HG02588 (cell line): ENCODE measurements around the gene ELOA.
"Not testable (repeated sequence)": the region's sequence is repeated elsewhere in the genome, so short reads cannot be mapped to it uniquely, and the experiment has no call there.

Experiments used
- ATAC-seq: cut with Tn5 transposase; IDR thresholded peaks from one replicate; pipeline ENCODE4 v1.9.1; 2021; ENCODE audit warnings: mild to moderate bottlenecking, moderate library complexity; ENCODE audit not compliant: unreplicated experiment

ELOA gene

DNA sequence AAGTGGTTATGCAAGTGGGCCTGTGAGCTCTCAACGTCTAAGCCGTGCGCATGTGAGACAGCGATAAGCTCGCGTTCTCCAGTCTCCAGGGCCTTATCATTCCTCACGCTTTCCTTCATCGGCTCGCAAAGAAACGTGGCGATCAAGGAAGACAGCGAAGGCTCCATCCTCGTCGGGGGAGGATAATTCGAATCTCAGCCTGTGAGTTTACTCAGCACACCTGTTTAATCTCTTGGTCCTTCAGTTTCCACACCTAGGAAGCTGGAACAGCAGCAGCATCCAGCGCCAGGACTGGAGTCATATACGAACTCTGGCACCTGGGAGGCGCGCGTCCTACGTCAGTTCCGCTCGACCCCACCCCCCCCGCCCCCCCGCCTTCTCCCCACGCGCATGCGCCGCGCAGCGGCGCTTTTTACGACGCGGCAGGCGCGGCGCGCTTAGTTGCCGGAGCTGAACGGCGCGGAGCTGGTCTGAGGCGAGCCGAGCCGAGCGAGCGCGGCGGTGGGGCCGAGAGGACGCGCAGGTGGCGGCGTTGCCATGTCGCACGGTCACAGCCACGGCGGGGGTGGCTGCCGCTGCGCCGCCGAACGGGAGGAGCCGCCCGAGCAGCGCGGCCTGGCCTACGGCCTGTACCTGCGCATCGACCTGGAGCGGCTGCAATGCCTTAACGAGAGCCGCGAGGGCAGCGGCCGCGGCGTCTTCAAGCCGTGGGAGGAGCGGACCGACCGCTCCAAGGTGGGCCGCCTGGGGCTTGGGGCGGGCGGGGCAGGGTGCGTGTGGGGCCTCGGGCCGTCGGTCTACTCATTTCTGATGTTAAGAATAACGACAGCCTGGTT, 34.9 kb downstream of the ELOA start, which contains the start of gene PITHD1:
TSS of gene PITHD1 (plus strand) at position 440 of the 836 bp plus-strand sequence. CDS start at position 538, 98 bp downstream.
- ATAC-seq: peak; percentile 74

DNA sequence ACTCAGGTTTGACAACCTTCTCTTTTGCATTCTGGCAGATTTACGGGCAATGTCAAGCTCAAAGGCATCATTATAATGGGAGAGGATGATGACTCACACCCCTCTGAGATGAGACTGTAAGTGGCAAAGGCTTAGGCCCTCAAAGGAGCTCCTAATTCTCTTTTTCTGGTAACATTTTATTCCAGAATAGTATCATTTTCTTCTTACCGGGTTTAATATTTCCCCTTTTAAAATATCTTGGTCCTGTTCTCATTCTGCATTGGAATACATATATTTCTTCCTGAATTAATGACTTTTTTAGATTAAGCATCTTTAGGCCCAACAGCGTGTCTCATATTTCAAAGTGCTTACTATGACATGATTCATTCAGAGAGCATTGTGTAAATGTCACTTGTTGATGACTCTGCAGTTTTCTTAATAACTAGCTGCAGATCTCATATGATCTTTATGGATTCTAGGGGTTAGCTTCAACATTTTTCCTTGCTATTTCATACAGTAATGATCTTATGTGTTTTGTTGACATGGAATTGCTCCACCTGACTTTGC, 36.6 kb downstream of the ELOA start:
- ATAC-seq: no peak

DNA sequence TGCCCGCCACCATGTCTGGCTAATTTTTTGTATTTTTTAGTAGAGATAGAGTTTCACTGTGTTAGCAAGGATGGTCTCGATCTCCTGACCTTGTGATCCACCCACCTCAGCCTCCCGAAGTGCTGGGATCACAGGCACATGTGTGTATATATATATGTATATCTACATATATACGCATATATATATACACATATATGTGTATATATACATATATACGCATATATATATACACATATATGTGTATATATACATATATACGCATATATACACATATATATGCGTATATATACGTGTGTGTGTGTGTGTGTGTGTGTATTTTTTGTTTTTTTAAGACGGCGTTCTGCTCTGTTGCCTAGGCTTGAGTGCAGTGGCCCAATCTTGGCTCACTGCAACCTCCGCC, 39.9 kb downstream of the ELOA start:
- ATAC-seq: not testable (repeated sequence)

DNA sequence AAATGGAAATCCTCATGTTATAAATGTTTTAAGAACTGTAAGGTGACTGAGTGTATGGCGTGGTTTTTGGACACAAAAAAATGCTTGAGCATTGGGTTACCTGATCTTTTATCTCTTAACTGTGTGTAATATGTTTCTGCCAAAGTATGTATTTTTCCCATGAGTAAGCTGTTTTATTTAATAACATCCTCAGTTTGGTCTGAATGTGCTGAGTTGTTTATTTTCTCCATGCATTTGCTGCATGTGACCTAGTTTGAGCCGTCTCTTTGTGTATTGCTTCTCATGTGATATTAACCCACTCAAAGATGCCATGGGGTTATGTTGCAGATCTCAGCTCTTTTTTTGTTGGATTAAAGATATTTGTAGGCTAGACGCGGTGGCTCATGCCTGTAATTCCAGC, 41.6 kb downstream of the ELOA start:
- no peak for ATAC-seq

DNA sequence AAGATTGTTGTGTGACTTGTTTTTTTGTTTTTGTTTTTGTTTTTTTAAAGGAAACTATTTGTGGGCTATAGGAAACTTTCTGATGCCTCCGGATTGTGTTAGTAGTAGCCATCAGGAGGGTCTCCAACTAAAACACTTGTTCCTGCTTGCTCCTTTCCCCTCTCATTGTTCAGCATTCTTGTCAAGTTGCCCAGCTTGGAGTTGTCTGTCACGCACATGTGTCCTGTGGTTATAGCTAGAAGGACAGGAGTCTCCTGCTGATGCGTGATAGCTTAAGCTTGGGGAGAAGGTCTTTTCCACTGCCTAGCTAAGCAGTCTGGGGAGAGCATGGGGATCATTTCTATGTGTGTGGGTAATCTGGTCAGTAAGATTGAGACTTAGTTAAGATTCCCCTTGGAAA, 44.4 kb downstream of the ELOA start:
- no peak for ATAC-seq

DNA sequence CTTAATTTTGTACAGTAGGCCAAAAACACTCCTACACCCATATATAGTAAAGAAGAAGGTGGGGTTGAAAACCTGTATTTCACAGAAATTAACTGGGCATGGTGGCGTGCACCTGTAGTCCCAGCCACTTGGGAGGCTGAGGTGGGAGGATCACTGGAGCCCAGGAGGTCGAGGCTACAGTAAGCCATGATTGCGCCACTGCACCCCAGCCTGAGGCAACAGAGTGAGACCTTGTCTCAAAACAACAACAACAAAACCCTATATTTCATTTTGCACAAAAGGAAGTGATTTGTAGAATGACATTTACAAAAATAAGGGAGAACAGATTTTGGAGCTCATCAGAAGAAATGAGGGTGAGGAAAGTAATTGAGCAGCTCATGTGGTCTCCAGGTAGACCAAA, 45.4 kb downstream of the ELOA start:
- no peak for ATAC-seq

DNA sequence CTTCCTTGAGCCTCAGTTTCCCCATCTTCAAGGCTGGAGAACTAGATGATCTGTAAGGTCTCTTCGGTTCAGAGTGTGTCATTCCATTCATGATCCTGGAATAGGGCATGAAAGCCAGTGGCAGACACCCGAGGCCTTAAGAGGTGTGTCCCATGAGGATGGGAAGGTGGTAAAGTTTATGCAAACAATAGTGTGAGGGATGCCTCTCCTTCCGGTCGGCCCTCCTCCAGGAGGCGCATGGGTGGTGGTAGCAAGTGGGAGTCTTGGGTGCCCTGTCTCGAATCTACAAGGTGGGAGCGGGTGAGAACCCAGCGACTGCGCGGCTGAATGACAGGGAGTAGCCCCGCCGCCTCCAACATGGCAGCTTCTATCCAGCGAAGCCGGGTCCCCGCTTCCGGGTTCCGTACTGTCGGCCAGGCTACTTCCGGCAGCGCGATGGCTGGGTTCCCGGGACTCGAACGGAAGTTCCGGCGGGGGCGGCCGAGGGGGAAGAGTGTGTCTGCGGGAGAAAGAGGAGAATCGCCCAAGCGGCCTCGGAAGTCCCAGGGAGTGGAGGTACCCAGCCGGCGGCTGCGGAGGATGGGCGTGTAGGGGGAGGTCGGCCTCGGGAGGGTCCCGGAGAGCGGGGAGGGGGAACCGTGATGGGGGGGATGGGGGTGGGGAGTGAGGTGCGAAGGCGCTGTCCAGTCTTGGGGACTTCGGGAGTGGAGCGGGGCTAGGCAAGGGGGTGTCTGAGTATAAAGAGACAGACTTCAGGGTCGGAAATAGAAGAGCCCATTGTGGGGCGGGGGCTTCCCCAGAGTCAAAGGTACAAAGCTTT, 47.6 kb downstream of the ELOA start, which contains the start of gene LYPLA2:
TSS of gene LYPLA2 (plus strand) at position 450 of the 820 bp plus-strand sequence. CDS start 1,538 bp downstream, outside the sequence.
- ATAC-seq: peak; percentile 86

DNA sequence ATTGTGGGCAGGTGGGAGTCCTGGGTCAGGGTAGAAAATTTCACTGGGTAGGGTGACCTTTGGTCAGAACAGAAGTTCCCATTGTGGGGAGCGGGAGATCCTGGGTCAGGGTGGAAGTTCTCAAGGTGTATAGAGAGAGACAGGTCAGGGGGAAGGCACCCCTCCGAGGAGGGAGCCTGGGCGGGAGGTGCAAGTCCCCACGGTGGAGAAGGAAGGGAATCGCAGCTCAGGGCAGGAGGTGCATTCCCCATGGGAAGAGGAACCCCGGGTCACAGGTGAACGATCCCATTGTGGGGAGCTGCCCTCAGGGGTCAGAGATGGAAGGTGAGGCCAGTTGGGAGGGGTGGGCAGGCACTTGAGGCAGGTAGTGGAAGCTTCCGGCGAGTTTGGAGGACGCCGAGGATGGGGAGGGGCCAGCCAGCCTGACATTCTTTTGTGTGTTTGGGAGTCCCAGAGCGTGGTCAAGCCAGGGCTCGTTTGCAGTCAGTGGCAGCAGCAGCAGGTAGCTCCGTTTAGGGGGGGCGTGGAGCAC, 48.3 kb downstream of the ELOA start:
- no peak for ATAC-seq

DNA sequence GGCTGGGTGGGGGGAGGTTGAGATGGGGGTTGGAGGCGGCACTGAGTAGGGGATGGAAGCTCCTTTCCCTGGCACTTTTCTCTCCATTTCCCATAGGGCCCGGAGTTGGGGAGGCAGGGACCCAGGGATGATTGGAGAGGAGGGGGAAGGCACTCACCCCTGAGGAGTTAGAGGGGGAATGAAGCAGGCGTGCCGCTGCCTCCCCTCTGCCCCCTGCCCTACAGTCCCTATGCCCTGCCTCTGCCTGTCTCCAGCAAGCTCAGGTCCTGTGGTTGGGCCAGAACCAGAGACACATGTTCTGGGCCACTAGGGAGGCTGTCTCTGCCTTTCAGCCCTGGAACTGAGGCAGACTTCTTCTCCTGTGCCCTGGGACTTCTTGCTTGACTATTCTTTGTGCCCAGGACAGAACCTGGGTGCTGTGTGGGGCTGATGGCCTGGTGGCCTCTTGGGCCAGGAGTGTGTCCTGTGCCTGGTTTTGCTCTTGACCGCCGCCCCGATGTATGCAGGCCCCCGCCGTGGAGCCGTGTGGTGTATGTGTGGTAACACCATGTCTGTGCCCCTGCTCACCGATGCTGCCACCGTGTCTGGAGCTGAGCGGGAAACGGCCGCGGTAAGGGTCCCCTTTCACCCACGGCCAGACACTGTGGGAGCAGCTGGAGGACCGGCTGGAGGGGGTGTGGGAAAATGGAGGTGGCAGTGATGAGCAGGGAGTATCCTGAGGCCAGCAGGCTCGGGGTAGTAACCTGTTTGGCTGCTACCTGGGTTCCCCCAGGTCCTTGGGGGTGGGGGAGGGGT, 49.1 kb downstream of the ELOA start:
- no peak for ATAC-seq

DNA sequence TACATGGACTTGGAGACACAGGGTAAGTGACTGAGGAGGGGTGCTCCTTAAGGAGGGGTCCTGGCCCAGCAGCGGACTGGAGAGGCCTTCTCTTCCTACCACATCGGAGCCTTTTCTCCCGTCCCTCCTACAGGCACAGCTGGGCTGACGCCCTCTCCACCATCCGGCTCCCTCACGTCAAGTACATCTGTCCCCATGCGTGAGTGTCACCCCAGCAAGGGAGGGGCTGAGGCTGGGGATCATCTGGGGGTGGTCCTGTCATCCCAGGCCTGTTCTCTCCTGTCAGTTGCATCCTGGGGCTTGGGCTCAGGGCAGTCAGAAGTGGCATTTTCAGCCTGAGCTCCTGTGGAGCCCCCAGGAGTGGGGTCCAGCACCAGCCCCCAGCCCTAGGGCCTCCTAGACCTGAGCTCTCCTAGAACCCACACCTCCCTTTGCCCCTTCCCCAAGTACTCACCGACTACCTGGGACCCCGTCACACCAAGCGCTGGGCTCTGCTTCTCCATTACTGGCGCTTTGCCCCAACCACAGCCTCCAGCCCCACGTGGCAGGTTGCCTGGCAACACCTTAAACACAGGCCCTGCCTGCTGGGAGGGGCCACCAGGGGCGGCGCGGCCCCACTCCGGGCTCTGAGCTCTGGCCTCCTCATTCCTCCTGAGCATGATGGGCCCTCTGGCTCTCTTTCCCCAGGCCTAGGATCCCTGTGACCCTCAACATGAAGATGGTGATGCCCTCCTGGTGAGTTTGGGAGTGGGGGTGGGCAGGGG, 49.9 kb downstream of the ELOA start:
- no peak for ATAC-seq

DNA sequence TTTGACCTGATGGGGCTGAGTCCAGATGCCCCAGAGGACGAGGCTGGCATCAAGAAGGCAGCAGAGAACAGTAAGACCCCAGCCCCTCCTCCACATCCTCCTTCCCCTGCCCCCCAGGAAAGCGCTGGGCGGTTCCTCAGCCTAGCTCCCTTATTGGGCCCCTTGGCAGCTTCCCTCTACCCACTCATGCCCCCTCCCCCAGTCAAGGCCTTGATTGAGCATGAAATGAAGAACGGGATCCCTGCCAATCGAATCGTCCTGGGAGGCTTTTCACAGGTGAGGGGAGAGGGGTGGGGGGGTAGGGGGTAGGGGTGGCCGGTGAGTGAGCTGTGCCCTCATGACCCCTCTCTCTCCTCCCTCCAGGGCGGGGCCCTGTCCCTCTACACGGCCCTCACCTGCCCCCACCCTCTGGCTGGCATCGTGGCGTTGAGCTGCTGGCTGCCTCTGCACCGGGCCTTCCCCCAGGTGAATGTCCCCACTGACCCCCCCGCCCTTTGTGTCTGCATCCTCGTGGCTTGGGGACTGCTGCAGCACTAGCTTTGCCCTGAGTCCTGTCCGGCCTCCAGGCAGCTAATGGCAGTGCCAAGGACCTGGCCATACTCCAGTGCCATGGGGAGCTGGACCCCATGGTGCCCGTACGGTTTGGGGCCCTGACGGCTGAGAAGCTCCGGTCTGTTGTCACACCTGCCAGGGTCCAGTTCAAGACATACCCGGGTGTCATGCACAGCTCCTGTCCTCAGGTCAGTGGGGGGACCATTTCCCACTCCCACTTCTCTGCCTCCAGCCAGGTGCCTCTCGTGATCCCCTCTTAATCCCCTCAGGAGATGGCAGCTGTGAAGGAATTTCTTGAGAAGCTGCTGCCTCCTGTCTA, 50.8 kb downstream of the ELOA start:
- ATAC-seq: no peak

DNA sequence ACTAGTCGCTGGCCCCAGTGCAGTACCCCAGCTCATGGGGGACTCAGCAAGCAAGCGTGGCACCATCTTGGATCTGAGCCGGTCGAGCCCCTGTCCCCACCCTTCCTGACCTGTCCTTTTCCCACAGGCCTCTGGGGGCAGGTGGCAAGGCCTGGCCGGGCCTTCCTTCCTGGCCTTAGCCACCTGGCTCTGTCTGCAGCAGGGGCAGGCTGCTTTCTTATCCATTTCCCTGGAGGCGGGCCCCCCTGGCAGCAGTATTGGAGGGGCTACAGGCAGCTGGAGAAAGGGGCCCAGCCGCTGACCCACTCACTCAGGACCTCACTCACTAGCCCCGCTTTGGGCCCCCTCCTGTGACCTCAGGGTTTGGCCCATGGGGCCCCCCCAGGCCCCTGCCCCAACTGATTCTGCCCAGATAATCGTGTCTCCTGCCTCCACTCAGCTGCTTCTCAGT, 51.5 kb downstream of the ELOA start:
- ATAC-seq: not testable (repeated sequence)

DNA sequence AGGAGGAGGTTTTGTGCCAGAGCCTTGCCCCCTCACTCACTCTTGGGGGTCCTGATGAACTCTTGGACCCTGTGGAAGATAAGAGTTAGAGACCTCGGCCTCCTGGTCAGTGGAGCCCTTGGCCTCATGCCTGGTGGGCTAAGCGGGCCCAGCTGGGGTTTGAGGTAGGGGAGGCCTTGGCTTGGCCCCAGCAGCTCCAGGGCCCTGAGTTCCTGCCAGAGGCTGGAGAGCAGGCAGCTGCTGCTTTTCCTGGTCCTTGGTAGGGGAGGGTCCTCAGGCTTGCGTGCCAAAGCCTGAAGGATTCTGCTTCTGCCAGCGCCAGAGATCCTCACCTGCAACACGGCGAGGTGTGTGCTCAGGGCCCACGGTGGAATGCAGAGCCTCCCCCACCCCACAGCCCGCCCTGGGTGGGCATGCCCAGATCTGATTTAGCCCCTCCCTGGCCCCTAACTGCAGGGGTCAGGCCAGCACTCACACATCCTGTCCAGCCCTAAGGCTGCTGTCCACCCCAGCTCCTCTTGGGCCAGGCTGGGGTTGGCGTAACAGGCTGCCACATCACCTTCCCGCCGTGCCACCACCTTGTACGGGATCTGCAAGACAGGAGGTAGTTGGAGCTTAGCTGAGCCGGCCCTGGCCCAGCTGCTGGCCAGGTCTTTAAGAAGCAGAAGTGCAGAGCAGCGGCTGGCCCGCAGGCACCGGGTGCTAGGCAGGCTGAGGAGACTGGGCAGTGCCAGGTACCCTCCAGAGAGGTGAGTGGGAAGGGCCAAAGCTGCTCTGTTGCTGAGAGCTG, 52.6 kb downstream of the ELOA start:
- ATAC-seq: no peak

DNA sequence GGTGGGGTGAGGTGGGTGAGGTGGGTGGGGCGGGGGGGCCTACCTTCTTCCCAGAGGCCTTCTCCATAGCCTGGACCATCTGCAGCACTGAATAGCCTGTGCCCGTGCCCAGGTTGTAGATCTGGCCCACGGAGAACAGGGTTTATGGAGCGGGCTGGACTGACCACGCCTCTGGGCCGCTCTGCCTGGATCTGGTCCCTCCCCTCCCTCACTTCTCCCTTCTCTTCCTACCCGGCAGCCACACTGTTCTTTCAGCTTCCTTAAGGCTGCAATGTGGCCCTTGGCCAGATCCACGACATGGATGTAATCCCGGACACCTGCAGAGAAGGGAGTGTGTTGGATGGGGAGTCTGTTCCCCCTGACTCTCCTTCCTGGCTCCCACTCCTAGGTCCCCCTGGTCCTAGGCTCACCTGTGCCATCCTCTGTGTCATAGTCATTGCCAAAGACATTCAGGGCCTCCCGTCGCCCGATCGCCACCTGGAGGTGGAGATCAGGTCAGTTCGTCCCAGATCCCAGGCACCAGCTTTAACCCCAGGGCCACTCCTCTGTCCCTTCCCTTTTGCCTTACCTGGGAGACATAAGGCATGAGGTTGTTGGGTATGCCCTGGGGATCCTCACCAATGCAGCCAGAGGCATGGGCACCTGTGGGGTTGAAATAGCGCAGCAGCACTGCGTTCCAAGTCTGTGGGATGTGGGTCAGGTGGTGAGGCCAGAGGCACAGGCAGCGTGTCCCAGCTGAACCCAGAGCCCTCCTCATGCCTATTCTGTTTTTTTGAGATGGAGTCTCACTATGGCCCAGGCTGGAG, 53.4 kb downstream of the ELOA start:
- no peak for ATAC-seq

DNA sequence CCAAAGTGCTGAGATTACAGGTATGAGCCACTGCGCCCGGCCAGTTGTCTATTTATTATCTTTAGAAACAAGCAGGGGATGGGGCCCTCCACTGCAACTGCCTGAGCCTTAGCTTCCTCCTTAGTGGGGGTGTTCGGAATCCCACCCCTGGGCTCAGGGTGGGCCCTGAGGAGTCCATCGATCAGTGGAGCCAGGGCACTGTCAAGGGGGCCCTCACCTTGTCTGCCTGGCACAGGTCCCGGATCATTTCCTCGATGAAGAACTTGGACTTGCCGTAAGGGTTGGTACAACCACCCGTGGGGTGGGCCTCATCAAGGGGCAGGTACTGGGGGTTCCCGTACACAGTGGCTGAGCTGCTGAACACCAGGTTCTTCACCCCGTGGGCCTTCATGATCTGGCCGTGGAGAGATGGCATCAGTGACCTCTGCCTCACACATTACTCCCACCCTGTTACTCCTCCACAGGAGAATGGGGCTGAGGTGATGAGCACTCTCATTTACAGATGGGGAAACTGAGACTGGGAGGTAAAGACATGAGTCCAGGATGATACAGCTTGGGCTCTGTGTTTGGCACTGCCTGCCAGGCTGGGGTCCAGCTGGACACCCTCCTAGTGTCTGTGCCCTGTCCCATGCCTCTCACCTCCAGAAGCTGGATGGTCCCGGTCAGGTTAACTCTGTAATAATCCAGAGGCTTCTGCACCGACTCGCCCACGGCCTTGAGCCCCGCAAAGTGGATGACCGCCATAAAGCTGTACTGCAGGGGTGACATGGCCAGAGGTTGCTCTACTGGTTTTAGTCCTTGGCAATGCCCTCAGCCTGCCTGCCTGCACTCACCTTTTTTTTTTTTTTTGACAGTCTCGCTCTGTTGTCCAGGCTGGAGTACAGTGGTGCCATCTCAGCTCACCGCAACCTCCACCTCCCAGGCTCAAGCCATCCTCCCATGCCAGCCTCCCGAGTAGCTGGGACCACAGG, 54.5 kb downstream of the ELOA start:
- ATAC-seq: no peak

DNA sequence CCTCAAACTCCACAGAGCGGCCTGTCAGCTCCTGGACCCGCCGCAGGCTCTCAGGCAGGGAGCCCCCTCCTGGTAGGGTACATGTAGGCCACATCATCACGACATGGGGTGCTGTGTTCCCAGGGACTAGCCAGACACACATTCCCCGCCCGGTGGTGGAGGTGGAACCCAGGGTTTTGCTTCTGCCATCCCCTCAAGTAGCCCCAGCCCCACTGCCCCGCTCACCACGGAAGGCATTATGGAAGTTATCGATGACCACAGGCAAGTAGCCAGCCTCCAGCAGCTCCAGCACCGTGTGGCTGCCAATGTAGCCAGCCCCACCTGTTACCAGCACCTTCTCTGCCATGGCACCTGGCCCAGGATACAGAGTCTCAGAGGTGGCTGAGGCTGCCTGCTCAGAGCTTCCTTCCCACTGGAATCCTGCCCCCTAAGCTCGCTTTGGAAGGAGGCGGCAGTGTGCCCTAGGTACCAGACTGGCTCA, 55.4 kb downstream of the ELOA start:
- no peak for ATAC-seq
